Posterior vena cava (tissue), 2 donors: ENCODE data around the gene PPP1R15A. TPM values are rescaled to one million over a fixed set of nuclear protein-coding genes. Genes with fewer than 3 reads are reported as not detected.
A peak's percentile ranks its signal among the peaks of the same experiment; 100 is the strongest.
"Not testable (repeated sequence)": the region's sequence is repeated elsewhere in the genome, so short reads cannot be mapped to it uniquely, and the experiment has no call there.

Experiments used
- DNase-seq: peaks from one replicate; pipeline ENCODE4 v3.0.0-alpha.2; 2020; ENCODE audit warnings: low spot score
- intact Hi-C, 2 donors: fragments of 100-400 bp; cut with DNase I; formaldehyde crosslinking; loops; one replicate each; pipeline versions ENCODE4 v1.14.1 to v1.14.2; 2022 to 2023
- total RNA-seq, 2 donors: library from RNA; stranded (reverse); fragmentation: NEBNext Ultra II Directional; extraction: Animal tissue kit (Norgen Biotek cat#: 25700); gene quantifications; one replicate each; pipeline ENCODE4 v1.2.1, GENCODE V29; 2021
- donor health status: DM: yes; HTN: yes; CAD: no.
- donor health status: DM: yes; HTN: yes; CAD: no.

Gene PPP1R15A
- total RNA-seq, 2 donors from 2014 or later, result 72.8 to 172 TPM

GRCh38 chr19:48876043-48876981 lies 4.1 kb downstream of the PPP1R15A start:
- intact Hi-C loops, DNase-seq: not testable (repeated sequence)

- no peak for DNase-seq
- intact Hi-C loops, result no loop called here
Observed at GRCh38 chr19:48877855-48878195, 5.6 kb downstream of the PPP1R15A start.

GRCh38 chr19:48878196-48879024 lies 6.2 kb downstream of the PPP1R15A start:
- intact Hi-C loops, result no loop called here

GRCh38 chr19:48879025-48879637 lies 6.9 kb downstream of the PPP1R15A start:
- no peak for DNase-seq
- intact Hi-C loops, result no loop called here

More at GRCh38 chr19:48878196-48879024, 6.2 kb downstream of the PPP1R15A start:
- DNase-seq, result peak; percentile 90

GRCh38 chr19:48879696-48880095 lies 7.5 kb downstream of the PPP1R15A start:
- DNase-seq, intact Hi-C loops: not testable (repeated sequence)

- intact Hi-C loops, result no loop called here
- no peak for DNase-seq
Observed at GRCh38 chr19:48881741-48882657, 9.8 kb downstream of the PPP1R15A start.

- DNase-seq, result no peak
Observed at GRCh38 chr19:48883726-48884125, 11.5 kb downstream of the PPP1R15A start.

GRCh38 chr19:48887861-48888612 lies 15.8 kb downstream of the PPP1R15A start:
- intact Hi-C loops, result no loop called here
- no peak for DNase-seq

More at GRCh38 chr19:48883726-48884125, 11.5 kb downstream of the PPP1R15A start:
- intact Hi-C loops, result no loop called here

GRCh38 chr19:48889496-48889895 lies 17.3 kb downstream of the PPP1R15A start:
- intact Hi-C loops, DNase-seq: not testable (repeated sequence)

GRCh38 chr19:48890551-48890950 lies 18.3 kb downstream of the PPP1R15A start:
- intact Hi-C loops, result loop anchor here (10.0 kb wide), 2 partner anchors 64 to 74 kb away; partner anchors contain the start of genes BAX (in 1 of the 2) and FTL (in 1 of the 2)
- no peak for DNase-seq

- DNase-seq, result no peak
- intact Hi-C loops, result loop anchor here (10.0 kb wide), 2 partner anchors 60 to 70 kb away; partner anchors contain the start of genes BAX (in 1 of the 2) and FTL (in 1 of the 2)
Observed at GRCh38 chr19:48895226-48895625, 23.0 kb downstream of the PPP1R15A start.

GRCh38 chr19:48896191-48896720 lies 24.0 kb downstream of the PPP1R15A start:
- intact Hi-C loops, result loop anchor here (10.0 kb wide), 2 partner anchors 59 to 69 kb away; partner anchors contain the start of genes BAX (in 1 of the 2) and FTL (in 1 of the 2)
- DNase-seq, result peak; percentile 90

- intact Hi-C loops, result loop anchor here (10.0 kb wide), 2 partner anchors 58 to 68 kb away; partner anchors contain the start of genes BAX (in 1 of the 2) and FTL (in 1 of the 2)
- no peak for DNase-seq
Observed at GRCh38 chr19:48897181-48897580, 25.0 kb downstream of the PPP1R15A start.

- DNase-seq, result not testable (repeated sequence)
- intact Hi-C loops, result loop anchor here (10.0 kb wide), 2 partner anchors 55 to 65 kb away; partner anchors contain the start of genes BAX (in 1 of the 2) and FTL (in 1 of the 2)
Observed at GRCh38 chr19:48899386-48899749, 27.1 kb downstream of the PPP1R15A start.

GRCh38 chr19:48899781-48900476 lies 27.7 kb downstream of the PPP1R15A start, which contains the start of gene NUCB1:
Gene NUCB1 (plus strand): TSS chr19:48900312. CDS start chr19:48900797, 485 bp downstream.
- peak; percentile 100 for DNase-seq
- intact Hi-C loops, result loop anchor here (10.0 kb wide), 2 partner anchors 55 to 65 kb away; partner anchors contain the start of genes BAX (in 1 of the 2) and FTL (in 1 of the 2)
